GM13977 (cell line): Measurements from ENCODE around the gene SET.

Experiments used
- DNase-seq: peaks from one replicate; pipeline ENCODE4 v3.0.0; 2012; ENCODE audit warnings: low spot score
- CTCF ChIP-seq: IDR thresholded peaks from 2 replicates; pipeline ENCODE4 v1.5.1; 2012; ENCODE audit warnings: mild to moderate bottlenecking, control low read depth; ENCODE audit not compliant: insufficient read depth; ENCODE audit errors: extremely low read depth, missing control alignments
- in situ Hi-C: fragments of 300-500 bp; cut with MboI; formaldehyde crosslinking; loops from one replicate; pipeline ENCODE4 v1.12.0; 2022; ENCODE audit warnings: low sequenced_read_pairs, low pct_unique_long_range_greater_than_20kb, mixed read lengths, inconsistent platforms; ENCODE audit not compliant: unreplicated experiment

Gene SET

GRCh38 chr9:128675382-128675781, 13.6 kb upstream of the SET start:
- DNase-seq = no peak
- in situ Hi-C loops = no loop called here
- no peak for TF ChIP-seq CTCF

- TF ChIP-seq CTCF = no peak
- no peak for DNase-seq
- in situ Hi-C loops = no loop called here
Observed at GRCh38 chr9:128677794-128678193, 11.2 kb upstream of the SET start.

GRCh38 chr9:128683340-128684064, 5.5 kb upstream of the SET start:
- no peak for TF ChIP-seq CTCF
- peak; percentile 43 for DNase-seq
- in situ Hi-C loops = no loop called here

- TF ChIP-seq CTCF = no peak
- DNase-seq = no peak
- in situ Hi-C loops = no loop called here
Observed at GRCh38 chr9:128684065-128684324, 5.0 kb upstream of the SET start.

- TF ChIP-seq CTCF = no peak
- in situ Hi-C loops = no loop called here
- DNase-seq = peak; percentile 87
Observed at GRCh38 chr9:128684325-128685199, 4.5 kb upstream of the SET start.

GRCh38 chr9:128685636-128686489, 3.2 kb upstream of the SET start:
- peak; percentile 64 for DNase-seq
- in situ Hi-C loops = no loop called here
- no peak for TF ChIP-seq CTCF
